Immature natural killer cell (primary cell): ENCODE results near the gene DYNC1I2. TPM values are rescaled to one million over a fixed set of nuclear protein-coding genes. Genes with fewer than 3 reads are reported as not detected.

Experiments used
- polyA plus RNA-seq, 3 donors: library from polyadenylated mRNA; unstranded; fragments of 300-500 nt; fragmentation: Illumina TruSeq; gene quantifications; one replicate each; pipeline ENCODE4 v1.2.3, GENCODE V29; 2021

DYNC1I2 gene
- polyA plus RNA-seq, 3 donors from 2014 or later: 19.6 to 31.8 (median 20.6) TPM

Other genes with a start within 250 kb of the DYNC1I2 start
- gene CYBRD1, start 165.0 kb upstream of the DYNC1I2 start, polyA plus RNA-seq: 10 to 100 TPM; 17.4 to 32.1 (median 22.3) TPM
- 10 to 100 TPM; 14.1 to 19.8 (median 19.2) TPM for gene SLC25A12, start 206.8 kb downstream of the DYNC1I2 start, polyA plus RNA-seq
- gene HAT1, start 235.0 kb downstream of the DYNC1I2 start, polyA plus RNA-seq: 100 to 1,000 TPM in 1 of 3 donors, 10 to 100 TPM in 2; 49.0 to 103 (median 70.6) TPM